Measurements from ENCODE around the gene SECISBP2L. TPM values are rescaled to one million over a fixed set of nuclear protein-coding genes. Genes with fewer than 3 reads are reported as not detected.

SECISBP2L gene
- total RNA-seq, 1 experiment from 2014 or later: 25.8 TPM

- peak; percentile 63 for DNase-seq (ENCODE audit: low spot score)
Measured at GRCh38 chr15:48966595-48967301, 79.5 kb downstream of the SECISBP2L start.

GRCh38 chr15:48965972-48966371, 80.3 kb downstream of the SECISBP2L start:
- peak; percentile 46 for DNase-seq (ENCODE audit: low spot score)

GRCh38 chr15:48964898-48965297, 81.3 kb downstream of the SECISBP2L start:
- no peak for DNase-seq (ENCODE audit: low spot score)

GRCh38 chr15:48963524-48964113, 82.6 kb downstream of the SECISBP2L start, which contains the start of gene SHC4:
SHC4 (minus strand) TSS chr15:48963919; CDS start chr15:48963015, 904 bp downstream.
- DNase-seq (ENCODE audit: low spot score): peak; percentile 76

- DNase-seq (ENCODE audit: low spot score): peak; percentile 23
Measured at GRCh38 chr15:48962662-48963523, 83.4 kb downstream of the SECISBP2L start.

- no peak for DNase-seq (ENCODE audit: low spot score)
Measured at GRCh38 chr15:48955967-48956366, 90.3 kb downstream of the SECISBP2L start.

- DNase-seq (ENCODE audit: low spot score): no peak
Measured at GRCh38 chr15:48955370-48955769, 90.9 kb downstream of the SECISBP2L start.

- DNase-seq (ENCODE audit: low spot score): peak; percentile 16
Measured at GRCh38 chr15:48954538-48954937, 91.7 kb downstream of the SECISBP2L start.

GRCh38 chr15:48946840-48947187, 99.4 kb downstream of the SECISBP2L start:
- no peak for DNase-seq (ENCODE audit: low spot score)

- DNase-seq (ENCODE audit: low spot score): peak; percentile 85
Measured at GRCh38 chr15:48946074-48946839, 100.0 kb downstream of the SECISBP2L start.

GRCh38 chr15:48945386-48945785, 100.9 kb downstream of the SECISBP2L start:
- no peak for DNase-seq (ENCODE audit: low spot score)

- no peak for DNase-seq (ENCODE audit: low spot score)
Measured at GRCh38 chr15:48941904-48942303, 104.3 kb downstream of the SECISBP2L start.

- DNase-seq (ENCODE audit: low spot score): peak; percentile 89
Measured at GRCh38 chr15:48940508-48940907, 105.7 kb downstream of the SECISBP2L start.

- DNase-seq (ENCODE audit: low spot score): peak; percentile 95
Measured at GRCh38 chr15:48939648-48940047, 106.6 kb downstream of the SECISBP2L start.

Other genes starting within 250 kb of the SECISBP2L start
- gene CEP152, start 235.4 kb downstream of the SECISBP2L start, total RNA-seq (2014; rRNA removed; shearing (Covaris generic)): 8.3 and 9.8 TPM in 2 replicates
- 301 and 330 TPM in 2 replicates for gene EID1, start 168.3 kb downstream of the SECISBP2L start, total RNA-seq (2014; rRNA removed; shearing (Covaris generic))
- 0.59 and 0.84 TPM in 2 replicates for gene SHC4, start 82.5 kb downstream of the SECISBP2L start, total RNA-seq (2014; rRNA removed; shearing (Covaris generic))
- 72.6 and 102 TPM in 2 replicates for gene COPS2, start 109.2 kb upstream of the SECISBP2L start, total RNA-seq (2014; rRNA removed; shearing (Covaris generic))
- gene GALK2, start 123.8 kb upstream of the SECISBP2L start, total RNA-seq (2014; rRNA removed; shearing (Covaris generic)): 25.7 and 34.5 TPM in 2 replicates